H1 (cell line): ENCODE results near the gene SLC1A1. TPM values are rescaled to one million over a fixed set of nuclear protein-coding genes. Genes with fewer than 3 reads are reported as not detected.
"Not testable (repeated sequence)": the region's sequence is repeated elsewhere in the genome, so short reads cannot be mapped to it uniquely, and the experiment has no call there.

Experiments
- CTCF ChIA-PET: fragments of 300-600 bp; sonication (Branson Sonifier 250); formaldehyde crosslinking; loops from one replicate; lab custom pipeline; 2021; ENCODE audit not compliant: partially characterized antibody; lab: Charles Lee
- POLR2A ChIA-PET: fragments of 300-600 bp; sonication (Branson Sonifier 250); formaldehyde crosslinking; loops from one replicate; lab custom pipeline; 2021; ENCODE audit warnings: inconsistent platforms; ENCODE audit not compliant: partially characterized antibody; lab: Charles Lee
- DNase-seq, 2 experiments: peaks; one replicate each; pipeline versions ENCODE4 v3.0.0 to v3.0.0-alpha.2; 2010 to 2022; ENCODE audit warnings: low spot score in 2 of 2, low read depth in 1 of 2, mixed read lengths in 1 of 2
- FAIRE-seq: peaks from 2 replicates; lab custom pipeline; 2011; peaks lifted over from hg19 to GRCh38; lab: Jason Lieb, UNC
- H2AFZ ChIP-seq: 2 replicates; pipeline ENCODE4 v1.8.1; 2012; ENCODE audit warnings: low read length, inconsistent platforms
- H2AK5ac ChIP-seq: 2 replicates; pipeline ENCODE4 v1.6.1; 2013; ENCODE audit warnings: low read depth, low read length
- H2BK120ac ChIP-seq: replicated peaks from 2 replicates; pipeline ENCODE3; 2013; ENCODE audit warnings: low read depth, low read length, inconsistent platforms
- H2BK12ac ChIP-seq: 2 replicates; pipeline ENCODE4 v1.6.1; 2013; ENCODE audit warnings: low read depth, low read length
- H2BK15ac ChIP-seq: 2 replicates; pipeline ENCODE4 v1.6.1; 2013; ENCODE audit warnings: low read length
- H2BK20ac ChIP-seq: 2 replicates; pipeline ENCODE4 v1.6.1; 2013; ENCODE audit warnings: low read length
- H2BK5ac ChIP-seq: 2 replicates; pipeline ENCODE4 v1.6.1; 2013; ENCODE audit warnings: low read depth, low read length
- H3K14ac ChIP-seq: 2 replicates; pipeline ENCODE4 v1.6.1; 2013; ENCODE audit warnings: inconsistent platforms; ENCODE audit not compliant: insufficient read length
- H3K18ac ChIP-seq: 2 replicates; pipeline ENCODE4 v1.6.1; 2013; ENCODE audit warnings: low read length; ENCODE audit errors: extremely low read depth
- H3K23ac ChIP-seq: 2 replicates; pipeline ENCODE4 v1.6.1; 2013; ENCODE audit warnings: inconsistent platforms; ENCODE audit not compliant: insufficient read length
- H3K23me2 ChIP-seq: 2 replicates; pipeline ENCODE4 v1.6.1; 2013; ENCODE audit warnings: low read depth, low read length
- H3K27ac ChIP-seq: 2 replicates; pipeline ENCODE4 v1.6.1; 2011; ENCODE audit warnings: low read depth, low read length, inconsistent platforms
- H3K27me3 ChIP-seq, 4 experiments: replicated peaks in 1 of 4; 1 replicate in 1 of 4; 2 replicates in 3 of 4; pipeline versions ENCODE4 v1.6.1 to v1.8.1; 2011 to 2013; ENCODE audit warnings: low read length in 3 of 4, mild to moderate bottlenecking in 3 of 4, inconsistent platforms in 2 of 4, mixed read lengths in 2 of 4, moderate library complexity in 1 of 4; ENCODE audit not compliant: control insufficient read depth in 3 of 4, insufficient read depth in 3 of 4; ENCODE audit errors: extremely low read depth in 1 of 4
- H3K36me3 ChIP-seq, 4 experiments: 2 replicates each; pipeline versions ENCODE4 v1.6.1 to v1.8.1; 2011 to 2013; ENCODE audit warnings: mild to moderate bottlenecking in 4 of 4, low read length in 3 of 4, moderate library complexity in 2 of 4, control low read depth in 1 of 4, inconsistent platforms in 1 of 4; ENCODE audit not compliant: insufficient read depth in 4 of 4, control insufficient read depth in 2 of 4
- H3K4ac ChIP-seq: replicated peaks from 2 replicates; pipeline ENCODE3; 2013; ENCODE audit warnings: low read length, low read depth, mixed read lengths, inconsistent platforms; ENCODE audit not compliant: insufficient read length
- H3K4me1 ChIP-seq, 4 experiments: replicated peaks in 1 of 4; 1 replicate in 1 of 4; 2 replicates in 3 of 4; pipeline versions ENCODE4 v1.6.1 to v1.8.1; 2011 to 2013; ENCODE audit warnings: low read length in 3 of 4, inconsistent platforms in 2 of 4, mixed read lengths in 1 of 4; ENCODE audit not compliant: insufficient read depth in 4 of 4, control insufficient read depth in 3 of 4
- H3K4me2 ChIP-seq, 2 experiments: 2 replicates each; pipeline versions ENCODE4 v1.6.1 to v1.8.1; 2011 to 2013; ENCODE audit warnings: low read depth in 2 of 2, low read length in 2 of 2, control low read depth in 1 of 2, inconsistent platforms in 1 of 2, mild to moderate bottlenecking in 1 of 2; ENCODE audit not compliant: insufficient read depth in 1 of 2
- H3K4me3 ChIP-seq, 4 experiments: fragments of 200-600, 300-600 bp in 1 of 4; sonication (generic), shearing (Covaris generic), sonication (Bioruptor Twin) in 1 of 4; 2 replicates each; pipeline versions ENCODE4 v1.5.1 to v1.8.1; 2011 to 2016; ENCODE audit warnings: low read length in 4 of 4, low read depth in 3 of 4, control low read depth in 2 of 4, inconsistent platforms in 2 of 4, mild to moderate bottlenecking in 2 of 4, mixed read lengths in 1 of 4, moderate library complexity in 1 of 4; ENCODE audit not compliant: insufficient read depth in 2 of 4; ENCODE audit errors: extremely low read depth in 1 of 4
- H3K56ac ChIP-seq: replicated peaks from 2 replicates; pipeline ENCODE3; 2013; ENCODE audit warnings: low read depth, mild to moderate bottlenecking, mixed read lengths, low read length, inconsistent platforms; ENCODE audit not compliant: insufficient read length
- H3K79me1 ChIP-seq: 2 replicates; pipeline ENCODE4 v1.6.1; 2013; ENCODE audit warnings: low read depth, low read length, control low read depth
- H3K79me2 ChIP-seq, 2 experiments: 2 replicates each; pipeline versions ENCODE4 v1.6.1 to v1.8.1; 2012 to 2013; ENCODE audit warnings: low read length in 2 of 2, mild to moderate bottlenecking in 2 of 2, inconsistent platforms in 1 of 2; ENCODE audit not compliant: insufficient read depth in 2 of 2, control insufficient read depth in 1 of 2
- H3K9ac ChIP-seq, 4 experiments: replicated peaks in 1 of 4; 1 replicate in 1 of 4; 2 replicates in 3 of 4; pipeline versions ENCODE4 v1.6.1 to v1.8.1; 2011 to 2013; ENCODE audit warnings: low read depth in 3 of 4, low read length in 3 of 4, control low read depth in 2 of 4, mild to moderate bottlenecking in 2 of 4, moderate library complexity in 2 of 4, inconsistent platforms in 1 of 4; ENCODE audit errors: extremely low read depth in 1 of 4
- H3K9me3 ChIP-seq, 2 experiments: 2 replicates each; pipeline versions ENCODE4 v1.6.1 to v1.8.1; 2012 to 2013; ENCODE audit warnings: mild to moderate bottlenecking in 2 of 2, moderate library complexity in 2 of 2, control low read depth in 1 of 2, inconsistent platforms in 1 of 2, low read depth in 1 of 2, low read length in 1 of 2, mixed read lengths in 1 of 2; ENCODE audit not compliant: insufficient read depth in 2 of 2
- H4K20me1 ChIP-seq, 2 experiments: replicated peaks in 1 of 2; 2 replicates each; pipeline versions ENCODE3 to v1.8.1; 2011 to 2013; ENCODE audit warnings: inconsistent platforms in 2 of 2, low read length in 2 of 2, mild to moderate bottlenecking in 1 of 2; ENCODE audit not compliant: insufficient read depth in 2 of 2, control insufficient read depth in 1 of 2
- H4K5ac ChIP-seq: 2 replicates; pipeline ENCODE4 v1.6.1; 2013; ENCODE audit warnings: low read length, low read depth, mixed read lengths, inconsistent platforms; ENCODE audit not compliant: insufficient read length
- H4K8ac ChIP-seq: 2 replicates; pipeline ENCODE4 v1.8.0; 2013; ENCODE audit warnings: mild to moderate bottlenecking, moderate library complexity, low read length, inconsistent platforms; ENCODE audit not compliant: insufficient read depth; ENCODE audit errors: extremely low read depth
- H4K91ac ChIP-seq: replicated peaks from 2 replicates; pipeline ENCODE3; 2013; ENCODE audit warnings: low read length, mixed read lengths, inconsistent platforms; ENCODE audit not compliant: insufficient read length
- whole genome bisulfite sequencing, 2 experiments: shearing (Covaris generic) in 1 of 2; methylation state at CpG; one replicate each; pipeline versions ENCODE4 v1.1.6 to v1.1.7; 2013 to 2015; ENCODE audit warnings: low lambda C conversion rate in 2 of 2, mixed read lengths in 2 of 2, inconsistent platforms in 1 of 2, low coverage in 1 of 2, missing lambda C conversion rate in 1 of 2; ENCODE audit not compliant: insufficient replicate concordance in 2 of 2, insufficient coverage in 1 of 2, insufficient read length in 1 of 2; ENCODE audit errors: extremely low coverage in 1 of 2, missing lambda C conversion rate in 1 of 2; 5-methylcytosine and 5-hydroxymethylcytosine counted together
- polyA plus RNA-seq, 7 experiments: library from polyadenylated mRNA; depleted of rRNA in 3 of 7; stranded (reverse) in 5 of 7; unstranded in 2 of 7; fragments of >200 nt in 5 of 7; fragments of 200-250 nt in 2 of 7; gene quantifications; 1 replicate in 5 of 7; 2 replicates in 1 of 7; 4 replicates in 1 of 7; pipeline versions ENCODE4 v1.2.1 to v1.2.3, GENCODE V29; 2011 to 2013; ENCODE audit warnings: missing spikeins in 2 of 7, mixed read lengths in 2 of 7
- total RNA-seq: library from RNA; stranded (reverse); fragmentation: NEBNext Ultra II Directional; extraction: Animal tissue kit (Norgen Biotek cat#: 25700); gene quantifications from 2 replicates; pipeline ENCODE4 v1.2.1, GENCODE V29; 2021

The SLC1A1 gene
- total and polyA plus RNA-seq, 2 of the 8 experiments (the other 6 are each of a cell fraction or from before 2014, with no cell fraction given): 4.7 to 11.7 TPM

DNA sequence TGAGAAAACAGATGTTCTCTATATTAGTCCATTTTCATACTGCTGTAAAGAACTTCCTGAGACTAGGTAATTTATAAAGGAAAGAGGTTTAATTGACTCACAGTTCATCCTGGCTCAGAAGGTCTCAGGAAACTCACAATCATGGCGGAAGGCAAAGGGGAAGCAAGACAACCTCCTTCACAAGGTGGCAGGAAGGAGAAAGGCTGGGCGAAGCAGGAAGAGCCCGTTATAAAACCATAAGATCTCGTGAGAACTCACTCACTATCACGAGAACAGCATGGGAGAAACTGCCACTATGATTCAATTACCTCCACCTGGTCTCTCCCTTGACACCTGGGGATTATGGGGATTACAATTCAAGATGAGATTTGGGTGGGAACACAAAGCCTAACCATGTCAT lies 54.4 kb downstream of the SLC1A1 start:
- H3K9me3 ChIP-seq, H3K4me3 ChIP-seq, H3K23me2 ChIP-seq, H4K20me1 ChIP-seq, H3K23ac ChIP-seq, H2BK5ac ChIP-seq, H2BK120ac ChIP-seq, H3K18ac ChIP-seq, H4K5ac ChIP-seq, DNase-seq, H3K4ac ChIP-seq, H4K8ac ChIP-seq, H3K9ac ChIP-seq, H2BK20ac ChIP-seq, H3K27ac ChIP-seq, H2BK12ac ChIP-seq, H3K79me1 ChIP-seq, H3K4me1 ChIP-seq, FAIRE-seq, H3K79me2 ChIP-seq, H2AK5ac ChIP-seq, H2AFZ ChIP-seq, H3K14ac ChIP-seq, H4K91ac ChIP-seq, H3K56ac ChIP-seq, H3K36me3 ChIP-seq, H3K27me3 ChIP-seq, H2BK15ac ChIP-seq, H3K4me2 ChIP-seq: not testable (repeated sequence)
- WGBS, 2 experiments: 84% methylated on average over 5 of the region's 5 CpGs; no CpG with 5 or more reads in 1 of the 2 experiments
- CTCF ChIA-PET: interaction anchor here (0.7 to 0.8 kb wide), 2 partner anchors 11 to 141 kb away, joined by 4 read pairs; no protein-coding TSS in a partner anchor
- POLR2A ChIA-PET: interaction anchor here (0.7 kb wide), 1 partner anchor 45 kb away, joined by 3 read pairs; no protein-coding TSS in a partner anchor
